ELF-1 (cell line): ENCODE measurements around the gene ZNF883.

Source experiments
- DNase-seq: peaks from one replicate; pipeline ENCODE4 v3.0.0-alpha.2; 2016; ENCODE audit warnings: low read depth, low spot score

The ZNF883 gene

GRCh38 chr9:113011911-113012381 lies at the start of gene ZNF883:
TSS of gene ZNF883 (minus strand) at chr9:113012192.
- peak; percentile 69 for DNase-seq

- peak; percentile 9 for DNase-seq
Measured at GRCh38 chr9:113061072-113061850, 49.3 kb upstream of the ZNF883 start.

GRCh38 chr9:113059581-113060284 lies 47.7 kb upstream of the ZNF883 start:
- DNase-seq = peak; percentile 4

- DNase-seq = no peak
Measured at GRCh38 chr9:113057193-113057592, 45.2 kb upstream of the ZNF883 start.

GRCh38 chr9:113056191-113057106 lies 44.5 kb upstream of the ZNF883 start, which contains the start of gene ZFP37:
TSS of gene ZFP37 (minus strand) at chr9:113056724. CDS start at chr9:113056688, 36 bp downstream.
- DNase-seq = peak; percentile 93

GRCh38 chr9:113042884-113043657 lies 31.1 kb upstream of the ZNF883 start:
- DNase-seq = no peak

GRCh38 chr9:113026200-113026599 lies 14.2 kb upstream of the ZNF883 start:
- no peak for DNase-seq

GRCh38 chr9:113018247-113018646 lies 6.3 kb upstream of the ZNF883 start:
- no peak for DNase-seq

- DNase-seq = no peak
Measured at GRCh38 chr9:113012492-113012891, 500 bp upstream of the ZNF883 start.

GRCh38 chr9:113005777-113006176 lies 6.2 kb downstream of the ZNF883 start:
- DNase-seq = no peak

- no peak for DNase-seq
Measured at GRCh38 chr9:112997236-112997941, 14.6 kb downstream of the ZNF883 start.

GRCh38 chr9:112971415-112971814 lies 40.6 kb downstream of the ZNF883 start:
- peak; percentile 38 for DNase-seq

- DNase-seq = no peak
Measured at GRCh38 chr9:112970939-112971338, 41.1 kb downstream of the ZNF883 start.

- DNase-seq = peak; percentile 4
Measured at GRCh38 chr9:112969730-112970129, 42.3 kb downstream of the ZNF883 start.

- no peak for DNase-seq
Measured at GRCh38 chr9:112955550-112955949, 56.4 kb downstream of the ZNF883 start.

- peak; percentile 64 for DNase-seq
Measured at GRCh38 chr9:112945620-112946208, 66.3 kb downstream of the ZNF883 start.

GRCh38 chr9:112939418-112939817 lies 72.6 kb downstream of the ZNF883 start:
- no peak for DNase-seq

GRCh38 chr9:112933696-112934095 lies 78.3 kb downstream of the ZNF883 start:
- DNase-seq = no peak

GRCh38 chr9:112925058-112925641 lies 86.8 kb downstream of the ZNF883 start:
- peak; percentile 10 for DNase-seq
